ENCODE measurements around the gene PPP6R3. TPM values are rescaled to one million over a fixed set of nuclear protein-coding genes. Genes with fewer than 3 reads are reported as not detected.

The PPP6R3 gene
- polyA plus RNA-seq, 1 donor from 2014 or later, result 111 TPM

GRCh38 chr11:68479390-68479789 lies 18.8 kb downstream of the PPP6R3 start:
- H3K27me3 ChIP-seq (ENCODE audit: insufficient read depth, low read depth, low read length), result no peaks in the 10 kb centered on the region
- H3F3A ChIP-seq (ENCODE audit: insufficient read depth, low read length, poor library complexity, severe bottlenecking), result no peaks in the 10 kb centered on the region
- H3K4me2 ChIP-seq (ENCODE audit: low read length), result no peak overlapping the region
- peaks cover 78% of the 10 kb centered on the region for H3K79me2 ChIP-seq (replicated peaks; ENCODE audit: insufficient read depth, low read length)
- H3K9ac ChIP-seq (ENCODE audit: low read length), result no peak overlapping the region
- TF ChIP-seq MXI1 (conservative IDR thresholded peaks at IDR 0.05; ENCODE audit: poor library complexity, severe bottlenecking), result no peak
- TF ChIP-seq CTCF (IDR thresholded peaks at IDR 0.05; ENCODE audit: poor library complexity, severe bottlenecking), result no peak
- TF ChIP-seq SMC3 (conservative IDR thresholded peaks at IDR 0.05; ENCODE audit: poor library complexity), result no peak
- no peak for TF ChIP-seq RAD21 (conservative IDR thresholded peaks at IDR 0.05)
- no peak for TF ChIP-seq EZH2 (IDR thresholded peaks at IDR 0.05; ENCODE audit: borderline replicate concordance, insufficient read depth, low read length, poor library complexity, severe bottlenecking)
- no peak for TF ChIP-seq REST (IDR thresholded peaks at IDR 0.05; ENCODE audit: borderline replicate concordance)
- no peak for TF ChIP-seq POLR2AphosphoS5 (IDR thresholded peaks at IDR 0.05)
- TF ChIP-seq EP300 (conservative IDR thresholded peaks at IDR 0.05; ENCODE audit: poor library complexity, severe bottlenecking), result no peak
- no peak for TF ChIP-seq TAF1 (IDR thresholded peaks at IDR 0.05; ENCODE audit: low read depth)
- no peaks in the 10 kb centered on the region for H3K9me3 ChIP-seq (ENCODE audit: low read length)
- H3K27ac ChIP-seq (ENCODE audit: low read length), result no peak overlapping the region
- no peaks in the 10 kb centered on the region for H3K9me2 ChIP-seq (ENCODE audit: insufficient read depth, low read length)
- H4K20me1 ChIP-seq (ENCODE audit: insufficient read depth), result no peaks in the 10 kb centered on the region
- H3K4me3 ChIP-seq (ENCODE audit: low read length), result no peak overlapping the region
- H3K36me3 ChIP-seq (ENCODE audit: insufficient read depth, low read length), result no peaks in the 10 kb centered on the region
- H2AFZ ChIP-seq (ENCODE audit: low read depth, low read length), result no peak overlapping the region

- Histone ChIP-seq H3K9me3 (ENCODE audit: low read length) (no peaks in the 10 kb centered on the region), H4K20me1 (ENCODE audit: insufficient read depth) (no peaks in the 10 kb centered on the region), H3K9me2 (ENCODE audit: insufficient read depth, low read length) (no peaks in the 10 kb centered on the region), H3K4me2 (ENCODE audit: low read length) (no peak overlapping the region), H3K27ac (ENCODE audit: low read length) (no peak overlapping the region), H3K36me3 (ENCODE audit: insufficient read depth, low read length) (no peaks in the 10 kb centered on the region), H2AFZ (ENCODE audit: low read depth, low read length) (no peak overlapping the region), H3F3A (ENCODE audit: insufficient read depth, low read length, poor library complexity, severe bottlenecking) (no peaks in the 10 kb centered on the region), H3K4me3 (ENCODE audit: low read length) (no peak overlapping the region), H3K9ac (ENCODE audit: low read length) (no peak overlapping the region), H3K27me3 (ENCODE audit: insufficient read depth, low read depth, low read length) (no peaks in the 10 kb centered on the region), H3K79me2 (replicated peaks; ENCODE audit: insufficient read depth, low read length) (peaks cover 80% of the 10 kb centered on the region)
- no peak for TF ChIP-seq EP300 (conservative IDR thresholded peaks at IDR 0.05; ENCODE audit: poor library complexity, severe bottlenecking)
- no peak for TF ChIP-seq RAD21 (conservative IDR thresholded peaks at IDR 0.05)
- no peak for TF ChIP-seq SMC3 (conservative IDR thresholded peaks at IDR 0.05; ENCODE audit: poor library complexity)
- TF ChIP-seq REST (IDR thresholded peaks at IDR 0.05; ENCODE audit: borderline replicate concordance), result no peak
- TF ChIP-seq TAF1 (IDR thresholded peaks at IDR 0.05; ENCODE audit: low read depth), result no peak
These were observed 19.6 kb downstream of the PPP6R3 start for GRCh38 chr11:68480193-68480592.

All from neural cell (in vitro differentiated cells).